ENCODE measurements around the gene GATA5.
"Not testable (repeated sequence)": the region's sequence is repeated elsewhere in the genome, so short reads cannot be mapped to it uniquely, and the experiment has no call there.

The GATA5 gene

GRCh38 chr20:62493253-62493885 is 17.6 kb upstream of the GATA5 start:
- no peak for DNase-seq (ENCODE audit: low read depth, low spot score)
- Histone ChIP-seq H3K36me3 (ENCODE audit: insufficient read depth, insufficient read length, low read length) (no peaks in the 10 kb centered on the region), H3K4me3 (ENCODE audit: insufficient read length, low read depth) (no peak overlapping the region), H3K9me3 (ENCODE audit: insufficient read depth, low read length) (no peaks in the 10 kb centered on the region), H3K4me1 (ENCODE audit: insufficient read depth, insufficient read length) (peaks cover 26% of the 10 kb centered on the region), H3K27me3 (ENCODE audit: insufficient read depth, insufficient read length) (peaks cover 3% of the 10 kb centered on the region), H3K9ac (ENCODE audit: insufficient read length, low read depth) (no peak overlapping the region)
- no peak for TF ChIP-seq ZNF274 (IDR thresholded peaks at IDR 0.05; ENCODE audit: low read depth, low read length)
- TF ChIP-seq YY1 (IDR thresholded peaks at IDR 0.05; ENCODE audit: insufficient read depth, insufficient read length), result no peak
- no peak for TF ChIP-seq SUZ12 (IDR thresholded peaks at IDR 0.05; ENCODE audit: extremely low read depth, insufficient read depth, insufficient read length)

GRCh38 chr20:62492711-62493110 is 16.9 kb upstream of the GATA5 start:
- Histone ChIP-seq H3K9me3 (ENCODE audit: insufficient read depth, low read length) (no peaks in the 10 kb centered on the region), H3K36me3 (ENCODE audit: insufficient read depth, insufficient read length, low read length) (no peaks in the 10 kb centered on the region), H3K9ac (ENCODE audit: insufficient read length, low read depth) (no peak overlapping the region), H3K4me3 (ENCODE audit: insufficient read length, low read depth) (no peak overlapping the region), H3K27me3 (ENCODE audit: insufficient read depth, insufficient read length) (peaks cover 7% of the 10 kb centered on the region), H3K4me1 (ENCODE audit: insufficient read depth, insufficient read length) (peaks cover 30% of the 10 kb centered on the region)
- no peak for DNase-seq (ENCODE audit: low read depth, low spot score)
- TF ChIP-seq YY1 (IDR thresholded peaks at IDR 0.05; ENCODE audit: insufficient read depth, insufficient read length), result no peak
- TF ChIP-seq SUZ12 (IDR thresholded peaks at IDR 0.05; ENCODE audit: extremely low read depth, insufficient read depth, insufficient read length), result no peak
- no peak for TF ChIP-seq ZNF274 (IDR thresholded peaks at IDR 0.05; ENCODE audit: low read depth, low read length)

- not testable (repeated sequence) for H3K36me3 ChIP-seq (ENCODE audit: insufficient read depth, insufficient read length, low read length); H3K27me3 ChIP-seq (ENCODE audit: insufficient read depth, insufficient read length); H3K4me3 ChIP-seq (ENCODE audit: insufficient read length, low read depth); DNase-seq (ENCODE audit: low read depth, low spot score); H3K9me3 ChIP-seq (ENCODE audit: insufficient read depth, low read length); H3K9ac ChIP-seq (ENCODE audit: insufficient read length, low read depth)
- H3K4me1 ChIP-seq (ENCODE audit: insufficient read depth, insufficient read length), result peaks cover 33% of the 10 kb centered on the region
Measured at GRCh38 chr20:62490783-62491182, 15.0 kb upstream of the GATA5 start.

- H3K9me3 ChIP-seq (ENCODE audit: insufficient read depth, low read length), result no peaks in the 10 kb centered on the region
- no peak overlapping the region for H3K4me3 ChIP-seq (ENCODE audit: insufficient read length, low read depth)
- DNase-seq (ENCODE audit: low read depth, low spot score), result no peak
- H3K27me3 ChIP-seq (ENCODE audit: insufficient read depth, insufficient read length), result peaks cover 7% of the 10 kb centered on the region
- no peaks in the 10 kb centered on the region for H3K36me3 ChIP-seq (ENCODE audit: insufficient read depth, insufficient read length, low read length)
- TF ChIP-seq SUZ12 (IDR thresholded peaks at IDR 0.05; ENCODE audit: extremely low read depth, insufficient read depth, insufficient read length), result no peak
- H3K4me1 ChIP-seq (ENCODE audit: insufficient read depth, insufficient read length), result peaks cover 34% of the 10 kb centered on the region
- no peak overlapping the region for H3K9ac ChIP-seq (ENCODE audit: insufficient read length, low read depth)
Measured at GRCh38 chr20:62489932-62490263, 14.1 kb upstream of the GATA5 start.

- DNase-seq (ENCODE audit: low read depth, low spot score), result no peak
- Histone ChIP-seq H3K4me3 (ENCODE audit: insufficient read length, low read depth) (no peak overlapping the region), H3K36me3 (ENCODE audit: insufficient read depth, insufficient read length, low read length) (no peaks in the 10 kb centered on the region), H3K4me1 (ENCODE audit: insufficient read depth, insufficient read length) (peaks cover 37% of the 10 kb centered on the region), H3K27me3 (ENCODE audit: insufficient read depth, insufficient read length) (peaks cover 11% of the 10 kb centered on the region), H3K9me3 (ENCODE audit: insufficient read depth, low read length) (no peaks in the 10 kb centered on the region), H3K9ac (ENCODE audit: insufficient read length, low read depth) (no peak overlapping the region)
- TF ChIP-seq SUZ12 (IDR thresholded peaks at IDR 0.05; ENCODE audit: extremely low read depth, insufficient read depth, insufficient read length) (no peak), YY1 (IDR thresholded peaks at IDR 0.05; ENCODE audit: insufficient read depth, insufficient read length) (no peak), ZNF274 (IDR thresholded peaks at IDR 0.05; ENCODE audit: low read depth, low read length) (no peak)
Measured at GRCh38 chr20:62489186-62489931, 13.6 kb upstream of the GATA5 start.

- no peak overlapping the region for H3K9ac ChIP-seq (ENCODE audit: insufficient read length, low read depth)
- no peak overlapping the region for H3K4me3 ChIP-seq (ENCODE audit: insufficient read length, low read depth)
- H3K36me3 ChIP-seq (ENCODE audit: insufficient read depth, insufficient read length, low read length), result no peaks in the 10 kb centered on the region
- H3K27me3 ChIP-seq (ENCODE audit: insufficient read depth, insufficient read length), result peaks cover 20% of the 10 kb centered on the region
- no peaks in the 10 kb centered on the region for H3K9me3 ChIP-seq (ENCODE audit: insufficient read depth, low read length)
- no peak for DNase-seq (ENCODE audit: low read depth, low spot score)
- TF ChIP-seq SUZ12 (IDR thresholded peaks at IDR 0.05; ENCODE audit: extremely low read depth, insufficient read depth, insufficient read length) (no peak), ZNF274 (IDR thresholded peaks at IDR 0.05; ENCODE audit: low read depth, low read length) (no peak), YY1 (IDR thresholded peaks at IDR 0.05; ENCODE audit: insufficient read depth, insufficient read length) (no peak)
- H3K4me1 ChIP-seq (ENCODE audit: insufficient read depth, insufficient read length), result peaks cover 46% of the 10 kb centered on the region
Measured at GRCh38 chr20:62488470-62488869, 12.7 kb upstream of the GATA5 start.

- H3K27me3 ChIP-seq (ENCODE audit: insufficient read depth, insufficient read length), result peaks cover 27% of the 10 kb centered on the region
- DNase-seq (ENCODE audit: low read depth, low spot score), result no peak
- no peaks in the 10 kb centered on the region for H3K9me3 ChIP-seq (ENCODE audit: insufficient read depth, low read length)
- H3K36me3 ChIP-seq (ENCODE audit: insufficient read depth, insufficient read length, low read length), result no peaks in the 10 kb centered on the region
- no peak overlapping the region for H3K4me3 ChIP-seq (ENCODE audit: insufficient read length, low read depth)
- TF ChIP-seq YY1 (IDR thresholded peaks at IDR 0.05; ENCODE audit: insufficient read depth, insufficient read length), result no peak
- no peak for TF ChIP-seq ZNF274 (IDR thresholded peaks at IDR 0.05; ENCODE audit: low read depth, low read length)
- TF ChIP-seq SUZ12 (IDR thresholded peaks at IDR 0.05; ENCODE audit: extremely low read depth, insufficient read depth, insufficient read length), result no peak
- H3K4me1 ChIP-seq (ENCODE audit: insufficient read depth, insufficient read length), result peaks cover 49% of the 10 kb centered on the region
- H3K9ac ChIP-seq (ENCODE audit: insufficient read length, low read depth), result no peak overlapping the region
Measured at GRCh38 chr20:62487561-62488354, 12.0 kb upstream of the GATA5 start.

All from NT2/D1 (cell line).